Fibroblast of lung (primary cell): ENCODE data around the gene UGT1A10. TPM values are rescaled to one million over a fixed set of nuclear protein-coding genes. Genes with fewer than 3 reads are reported as not detected.

Experiments
- DNase-seq, 2 donors: peaks; one replicate each; pipeline versions ENCODE4 v3.0.0 to v3.0.0-alpha.2; 2010; ENCODE audit warnings: low read depth in 2 of 2
- H2AFZ ChIP-seq: 2 replicates; pipeline ENCODE4 v1.5.1; 2012; ENCODE audit warnings: low read length, control low read depth, inconsistent platforms
- H3K27ac ChIP-seq: 2 replicates; pipeline ENCODE4 v1.5.1; 2011; ENCODE audit warnings: low read length, control low read depth; ENCODE audit not compliant: insufficient read depth
- H3K27me3 ChIP-seq: 2 replicates; pipeline ENCODE4 v1.5.1; 2011; ENCODE audit warnings: mild to moderate bottlenecking, low read length; ENCODE audit not compliant: control insufficient read depth, insufficient read depth
- H3K36me3 ChIP-seq: 2 replicates; pipeline ENCODE4 v1.5.1; 2011; ENCODE audit warnings: low read length; ENCODE audit not compliant: control insufficient read depth, insufficient read depth
- H3K4me1 ChIP-seq: 2 replicates; pipeline ENCODE4 v1.5.1; 2011; ENCODE audit warnings: low read length; ENCODE audit not compliant: control insufficient read depth, insufficient read depth; ENCODE audit errors: extremely low read depth
- H3K4me2 ChIP-seq: 2 replicates; pipeline ENCODE4 v1.5.1; 2011; ENCODE audit warnings: low read length, control low read depth; ENCODE audit not compliant: insufficient read depth; ENCODE audit errors: extremely low read depth
- H3K4me3 ChIP-seq, 4 experiments: fragments of 200-600 bp in 1 of 4; sonication (generic) in 1 of 4; replicated peaks in 1 of 4; 2 replicates each; pipeline ENCODE4 v1.5.1; 2011 to 2016; ENCODE audit warnings: low read length in 4 of 4, low read depth in 3 of 4, mild to moderate bottlenecking in 3 of 4, control low read depth in 2 of 4, inconsistent platforms in 1 of 4, mixed read lengths in 1 of 4; ENCODE audit not compliant: insufficient read depth in 1 of 4; ENCODE audit errors: control extremely low read depth in 1 of 4
- H3K79me2 ChIP-seq: 2 replicates; pipeline ENCODE4 v1.5.1; 2012; ENCODE audit warnings: mild to moderate bottlenecking, low read length, inconsistent platforms; ENCODE audit not compliant: control insufficient read depth, insufficient read depth
- H3K9ac ChIP-seq: 2 replicates; pipeline ENCODE4 v1.5.1; 2011; ENCODE audit warnings: mild to moderate bottlenecking, low read length, control low read depth; ENCODE audit not compliant: insufficient read depth
- H3K9me3 ChIP-seq: 2 replicates; pipeline ENCODE4 v1.5.1; 2012; ENCODE audit warnings: low read depth, low read length; ENCODE audit not compliant: control insufficient read depth, insufficient read depth
- H4K20me1 ChIP-seq: 2 replicates; pipeline ENCODE4 v1.5.1; 2011; ENCODE audit warnings: low read length; ENCODE audit not compliant: control insufficient read depth, insufficient read depth; ENCODE audit errors: extremely low read depth
- CTCF ChIP-seq, 2 donors: IDR thresholded peaks in 1 of 2; conservative IDR thresholded peaks in 1 of 2; 1 replicate in 1 of 2; 2 replicates in 1 of 2; pipeline ENCODE4 v1.5.1; 2011 to 2012; ENCODE audit warnings: low read length in 2 of 2, control low read depth in 1 of 2, inconsistent platforms in 1 of 2, low read depth in 1 of 2, mild to moderate bottlenecking in 1 of 2
- EZH2 ChIP-seq: IDR thresholded peaks from 2 replicates; pipeline ENCODE4 v1.5.1; 2012; ENCODE audit warnings: low read length, control low read depth, mild to moderate bottlenecking; ENCODE audit errors: missing control alignments
- polyA plus RNA-seq, 2 donors: library from polyadenylated mRNA; depleted of rRNA in 1 of 2; stranded (reverse) in 1 of 2; unstranded in 1 of 2; fragments of >200 nt; gene quantifications; 2 replicates each; pipeline ENCODE4 v1.2.1, GENCODE V29; 2011 to 2012; ENCODE audit warnings: missing spikeins in 1 of 2
- total RNA-seq: library from RNA; depleted of rRNA; stranded (reverse); fragments of >200 nt; gene quantifications from 2 replicates; pipeline ENCODE4 v1.2.1, GENCODE V29; 2014

The UGT1A10 gene
- total and polyA plus RNA-seq, 2 donors (not counting 1 experiment from before 2014, with no cell fraction given) = not detected

- no peak for DNase-seq
- Histone ChIP-seq H4K20me1 (no peaks in the 10 kb centered on the region), H3K79me2 (no peaks in the 10 kb centered on the region), H3K9ac (no peak overlapping the region), H3K27me3 (no peaks in the 10 kb centered on the region), H3K27ac (no peak overlapping the region), H3K4me1 (no peaks in the 10 kb centered on the region), H3K4me3 (no peak overlapping the region), H2AFZ (no peak overlapping the region), H3K9me3 (no peaks in the 10 kb centered on the region), H3K36me3 (no peaks in the 10 kb centered on the region), H3K4me2 (no peak overlapping the region)
- TF ChIP-seq EZH2 = no peak
- TF ChIP-seq CTCF (conservative IDR thresholded peaks at IDR 0.05 in 1 of 2, IDR thresholded peaks at IDR 0.05 in 1 of 2; ENCODE audit: low read depth in 1 of 2, low read length in 2 of 2) = no peak
These were observed 38.1 kb downstream of the UGT1A10 start for GRCh38 chr2:233674314-233674713.

- DNase-seq = no peak
- H3K36me3 ChIP-seq = no peaks in the 10 kb centered on the region
- no peak overlapping the region for H3K4me2 ChIP-seq
- no peak overlapping the region for H2AFZ ChIP-seq
- no peaks in the 10 kb centered on the region for H3K4me1 ChIP-seq
- no peaks in the 10 kb centered on the region for H3K9me3 ChIP-seq
- no peaks in the 10 kb centered on the region for H3K27me3 ChIP-seq
- no peaks in the 10 kb centered on the region for H3K79me2 ChIP-seq
- H3K27ac ChIP-seq = no peak overlapping the region
- no peaks in the 10 kb centered on the region for H4K20me1 ChIP-seq
- H3K4me3 ChIP-seq = no peak overlapping the region
- H3K9ac ChIP-seq = no peak overlapping the region
- TF ChIP-seq CTCF (conservative IDR thresholded peaks at IDR 0.05 in 1 of 2, IDR thresholded peaks at IDR 0.05 in 1 of 2; ENCODE audit: low read depth in 1 of 2, low read length in 2 of 2) (no peak), EZH2 (no peak)
These were observed 38.7 kb downstream of the UGT1A10 start for GRCh38 chr2:233674995-233675394.

GRCh38 chr2:233676046-233676445, 39.8 kb downstream of the UGT1A10 start:
- H3K79me2 ChIP-seq = no peaks in the 10 kb centered on the region
- DNase-seq = peak in 1 of 2 donors; percentile 42
- no peak overlapping the region for H3K4me2 ChIP-seq
- H3K9me3 ChIP-seq = no peaks in the 10 kb centered on the region
- no peak overlapping the region for H3K27ac ChIP-seq
- H3K27me3 ChIP-seq = no peaks in the 10 kb centered on the region
- H4K20me1 ChIP-seq = no peaks in the 10 kb centered on the region
- no peak overlapping the region for H3K4me3 ChIP-seq
- no peaks in the 10 kb centered on the region for H3K36me3 ChIP-seq
- H3K4me1 ChIP-seq = no peaks in the 10 kb centered on the region
- no peak overlapping the region for H3K9ac ChIP-seq
- no peak overlapping the region for H2AFZ ChIP-seq
- no peak for TF ChIP-seq CTCF (conservative IDR thresholded peaks at IDR 0.05 in 1 of 2, IDR thresholded peaks at IDR 0.05 in 1 of 2; ENCODE audit: low read depth in 1 of 2, low read length in 2 of 2)
- TF ChIP-seq EZH2 = no peak
